ENCODE data around the gene HYAL3. TPM values are rescaled to one million over a fixed set of nuclear protein-coding genes. Genes with fewer than 3 reads are reported as not detected.
"Not testable (repeated sequence)": the region's sequence is repeated elsewhere in the genome, so short reads cannot be mapped to it uniquely, and the experiment has no call there.

The HYAL3 gene
- total RNA-seq, 1 experiment from 2014 or later = 10.3 TPM

- Histone ChIP-seq H3K79me2 (ENCODE audit: insufficient read depth, low read length) (peaks cover 34% of the 10 kb centered on the region), H3K9ac (ENCODE audit: low read length) (no peak overlapping the region), H3K36me3 (ENCODE audit: control insufficient read depth in 1 of 2, insufficient read depth in 2 of 2, low read length in 2 of 2) (peaks cover 1 to 16% of the 10 kb centered on the region in 2 experiments; a peak in 1 of 4 replicates), H3K27ac (ENCODE audit: low read depth, low read length) (no peak overlapping the region; the same call in 1 of the 2 replicates), H3K4me2 (ENCODE audit: low read length) (no peak overlapping the region), H3K27me3 (ENCODE audit: insufficient read depth, low read length) (no peaks in the 10 kb centered on the region), H3K4me1 (ENCODE audit: control insufficient read depth in 1 of 2, insufficient read depth in 2 of 2, low read length in 2 of 2) (peaks cover 55 to 74% of the 10 kb centered on the region in 2 experiments), H4K20me1 (ENCODE audit: insufficient read depth) (no peaks in the 10 kb centered on the region), H3K9me3 (ENCODE audit: control insufficient read depth in 1 of 2, insufficient read depth in 1 of 2, low read depth in 1 of 2, low read length in 2 of 2) (no peaks in the 10 kb centered on the region), H2AFZ (ENCODE audit: low read depth, low read length, poor library complexity, severe bottlenecking) (no peak overlapping the region), H3K9me2 (ENCODE audit: insufficient read depth) (no peaks in the 10 kb centered on the region), H3K4me3 (replicated peaks in 1 of 2; ENCODE audit: low read depth in 1 of 2, low read length in 2 of 2) (no peak overlapping the region)
- RAD21 ChIA-PET (ENCODE audit: low non-redundant PET in 1 of 2, low total read pairs in 2 of 2, uncharacterized antibody in 2 of 2, unreplicated experiment in 2 of 2) = no interaction called here
- ATAC-seq = no peak
- intact Hi-C loops (cut with micrococcal nuclease) = no loop called here
- no peak for DNase-seq (ENCODE audit: low read depth, low spot score)
- TF ChIP-seq ZBTB33 (IDR thresholded peaks at IDR 0.05; ENCODE audit: extremely low read depth, insufficient replicate concordance, low read length) (no peak), REST (IDR thresholded peaks at IDR 0.05; ENCODE audit: low read depth) (no peak), ATF3 (IDR thresholded peaks at IDR 0.05) (no peak), EZH2 (IDR thresholded peaks at IDR 0.05) (no peak), CBX3 (IDR thresholded peaks at IDR 0.05; ENCODE audit: low read depth) (no peak), SIN3A (IDR thresholded peaks at IDR 0.05; ENCODE audit: low read depth) (no peak), YY1 (IDR thresholded peaks at IDR 0.05; ENCODE audit: extremely low read depth, insufficient replicate concordance, low read depth, low read length) (no peak)
- POLR2A ChIA-PET = interaction anchor here (1.6 to 1.9 kb wide), 2 partner anchors 11 to 15 kb away, joined by 5 to 8 read pairs; partner anchors contain the start of genes HYAL1, HYAL3 and NAA80
- CTCF ChIA-PET = interaction anchor here (1.0 kb wide), 1 partner anchor 10 kb away, joined by 3 read pairs; no protein-coding TSS in a partner anchor
- BruUV-seq (replicated peaks) = no TSS peak
These were observed 15.1 kb upstream of the HYAL3 start for GRCh38 chr3:50314342-50314741.

- H3K9me2 ChIP-seq (ENCODE audit: insufficient read depth); intact Hi-C loops (cut with micrococcal nuclease); H3K4me2 ChIP-seq (ENCODE audit: low read length); H3K36me3 ChIP-seq (ENCODE audit: control insufficient read depth in 1 of 2, insufficient read depth in 2 of 2, low read length in 2 of 2); POLR2A ChIA-PET; CTCF ChIA-PET; H3K9me3 ChIP-seq (ENCODE audit: control insufficient read depth in 1 of 2, insufficient read depth in 1 of 2, low read depth in 1 of 2, low read length in 2 of 2); H3K4me3 ChIP-seq (replicated peaks in 1 of 2; ENCODE audit: low read depth in 1 of 2, low read length in 2 of 2); H2AFZ ChIP-seq (ENCODE audit: low read depth, low read length, poor library complexity, severe bottlenecking); H4K20me1 ChIP-seq (ENCODE audit: insufficient read depth); H3K27ac ChIP-seq (ENCODE audit: low read depth, low read length); DNase-seq (ENCODE audit: low read depth, low spot score); BruUV-seq (replicated peaks); H3K27me3 ChIP-seq (ENCODE audit: insufficient read depth, low read length); RAD21 ChIA-PET (ENCODE audit: low non-redundant PET in 1 of 2, low total read pairs in 2 of 2, uncharacterized antibody in 2 of 2, unreplicated experiment in 2 of 2); H3K9ac ChIP-seq (ENCODE audit: low read length); ATAC-seq: not testable (repeated sequence)
- Histone ChIP-seq H3K79me2 (ENCODE audit: insufficient read depth, low read length) (peaks cover 16% of the 10 kb centered on the region; the same call in 1 of the 2 replicates), H3K4me1 (ENCODE audit: control insufficient read depth in 1 of 2, insufficient read depth in 2 of 2, low read length in 2 of 2) (peaks cover 33 to 57% of the 10 kb centered on the region in 2 experiments)
These were observed 12.8 kb upstream of the HYAL3 start for GRCh38 chr3:50312041-50312440.

All from HCT116 (cell line).